DOHH2 (cell line): ENCODE results near the gene NRAP.

Source experiments
- H3F3A ChIP-seq: fragments of 200-600 bp; sonication (generic), shearing (Covaris generic); 2 replicates; pipeline ENCODE4 v1.6.0; 2016; ENCODE audit warnings: antibody characterized with exemption, mild to moderate bottlenecking; ENCODE audit not compliant: control insufficient read depth, insufficient read depth
- H3K27ac ChIP-seq: fragments of 200-600 bp; sonication (generic); 2 replicates; pipeline ENCODE4 v1.5.1; 2014; ENCODE audit warnings: low read depth, mild to moderate bottlenecking, low read length, moderate library complexity
- H3K27me3 ChIP-seq: fragments of 200-600 bp; sonication (generic); 2 replicates; pipeline ENCODE4 v1.6.1; 2014; ENCODE audit warnings: mild to moderate bottlenecking, low read length, mixed read lengths; ENCODE audit not compliant: control insufficient read depth
- H3K36me3 ChIP-seq: fragments of 200-600 bp; sonication (generic); 2 replicates; pipeline ENCODE4 v1.6.1; 2014; ENCODE audit warnings: mild to moderate bottlenecking, low read length, moderate library complexity, mixed read lengths; ENCODE audit not compliant: control insufficient read depth
- H3K4me1 ChIP-seq: fragments of 200-600 bp; sonication (generic); 2 replicates; pipeline ENCODE4 v1.6.1; 2014; ENCODE audit warnings: mild to moderate bottlenecking, low read length, mixed read lengths; ENCODE audit not compliant: control insufficient read depth
- H3K4me2 ChIP-seq: fragments of 200-600 bp; sonication (generic); 2 replicates; pipeline ENCODE4 v1.6.0; 2014; ENCODE audit warnings: mild to moderate bottlenecking, low read length, moderate library complexity
- H3K4me3 ChIP-seq: fragments of 200-600 bp; sonication (generic); 2 replicates; pipeline ENCODE4 v1.5.1; 2014; ENCODE audit warnings: mild to moderate bottlenecking, low read length, mixed read lengths
- H3K79me2 ChIP-seq: fragments of 200-600 bp; sonication (generic); 2 replicates; pipeline ENCODE4 v1.6.1; 2014; ENCODE audit warnings: mild to moderate bottlenecking, low read length, mixed read lengths; ENCODE audit not compliant: control insufficient read depth
- H3K9me2 ChIP-seq: fragments of 200-600 bp; sonication (generic); replicated peaks from 2 replicates; pipeline ENCODE4 v1.6.1; 2014; ENCODE audit warnings: mild to moderate bottlenecking, low read length, mixed read lengths; ENCODE audit not compliant: control insufficient read depth
- H3K9me3 ChIP-seq: fragments of 200-600 bp; sonication (generic); 2 replicates; pipeline ENCODE4 v1.6.1; 2014; ENCODE audit warnings: antibody characterized with exemption, low read length, mixed read lengths; ENCODE audit not compliant: control insufficient read depth, insufficient read depth
- H4K20me1 ChIP-seq: fragments of 200-600 bp; sonication (generic); 2 replicates; pipeline ENCODE4 v1.6.0; 2014; ENCODE audit warnings: low read depth, mild to moderate bottlenecking, antibody characterized with exemption, low read length, moderate library complexity; ENCODE audit not compliant: control insufficient read depth, insufficient read depth
- CTCF ChIP-seq: fragments of 200-600 bp; sonication (generic); IDR thresholded peaks from one replicate; pipeline ENCODE4 v1.5.1; 2014; ENCODE audit warnings: antibody characterized with exemption, mild to moderate bottlenecking, low read depth, low read length; ENCODE audit not compliant: poor library complexity, severe bottlenecking
- EZH2phosphoT487 ChIP-seq: fragments of 200-600 bp; sonication (generic); IDR thresholded peaks from 2 replicates; pipeline ENCODE4 v1.6.1; 2017; ENCODE audit warnings: borderline replicate concordance, mild to moderate bottlenecking, antibody characterized with exemption, low read length, moderate library complexity, mixed read lengths

NRAP gene

GRCh38 chr10:113562069-113562468 lies 101.8 kb downstream of the NRAP start:
- Histone ChIP-seq H3K4me3 (no peak overlapping the region), H4K20me1 (no peaks in the 10 kb centered on the region), H3K9me3 (no peaks in the 10 kb centered on the region), H3K4me2 (no peak overlapping the region), H3K4me1 (no peaks in the 10 kb centered on the region), H3K9me2 (no peaks in the 10 kb centered on the region), H3K27me3 (0 out of 2 replicates have a peak, but pooled peaks cover 3% of the 10 kb centered on the region), H3F3A (no peaks in the 10 kb centered on the region), H3K79me2 (no peaks in the 10 kb centered on the region), H3K27ac (no peak overlapping the region), H3K36me3 (no peaks in the 10 kb centered on the region)
- TF ChIP-seq EZH2phosphoT487 = no peak
- no peak for TF ChIP-seq CTCF

- Histone ChIP-seq H4K20me1 (no peaks in the 10 kb centered on the region), H3K79me2 (no peaks in the 10 kb centered on the region), H3K9me2 (no peaks in the 10 kb centered on the region), H3K4me2 (no peak overlapping the region), H3F3A (no peaks in the 10 kb centered on the region), H3K36me3 (no peaks in the 10 kb centered on the region), H3K4me1 (no peaks in the 10 kb centered on the region), H3K27ac (no peak overlapping the region), H3K27me3 (0 out of 2 replicates have a peak, but pooled peaks cover 3% of the 10 kb centered on the region), H3K4me3 (no peak overlapping the region), H3K9me3 (no peaks in the 10 kb centered on the region)
- TF ChIP-seq CTCF (no peak), EZH2phosphoT487 (no peak)
Measured at GRCh38 chr10:113561214-113561613, 102.6 kb downstream of the NRAP start.

GRCh38 chr10:113560071-113560470 lies 103.8 kb downstream of the NRAP start:
- Histone ChIP-seq H3K79me2 (no peaks in the 10 kb centered on the region), H3F3A (no peaks in the 10 kb centered on the region), H3K4me2 (no peak overlapping the region), H4K20me1 (no peaks in the 10 kb centered on the region), H3K9me2 (no peaks in the 10 kb centered on the region), H3K27me3 (0 out of 2 replicates have a peak, but pooled peaks cover 3% of the 10 kb centered on the region), H3K4me3 (no peak overlapping the region), H3K36me3 (no peaks in the 10 kb centered on the region), H3K4me1 (no peaks in the 10 kb centered on the region), H3K9me3 (no peaks in the 10 kb centered on the region), H3K27ac (no peak overlapping the region)
- TF ChIP-seq EZH2phosphoT487 (no peak), CTCF (no peak)
